Omental fat pad (tissue), 4 donors: Measurements from ENCODE around the gene ABHD12. TPM values are rescaled to one million over a fixed set of nuclear protein-coding genes. Genes with fewer than 3 reads are reported as not detected.
"Not testable (repeated sequence)": the region's sequence is repeated elsewhere in the genome, so short reads cannot be mapped to it uniquely, and the experiment has no call there.

Experiments
- ATAC-seq: fragments of 150-250 bp; one replicate; pipeline ENCODE4 v1.9.1; 2016; ENCODE audit warnings: mild to moderate bottlenecking, moderate library complexity; ENCODE audit not compliant: low FRiP score
- DNase-seq: peaks from one replicate; pipeline ENCODE4 v3.0.0-alpha.2; 2019; ENCODE audit warnings: low spot score
- CTCF ChIP-seq, 3 donors: fragments of 450-650 bp; IDR thresholded peaks; one replicate each; pipeline ENCODE4 v1.5.1; 2016 to 2017; ENCODE audit warnings: antibody characterized with exemption in 3 of 3, mild to moderate bottlenecking in 3 of 3, moderate library complexity in 2 of 3
- total RNA-seq, 4 donors: library from RNA; depleted of rRNA; stranded (reverse); fragments of >200 nt; gene quantifications; one replicate each; pipeline ENCODE4 v1.1.0, GENCODE V29; 2016

The ABHD12 gene
- total RNA-seq, 4 donors from 2014 or later = 30.3 to 46.3 (median 38.4) TPM

- ATAC-seq = no peak
- TF ChIP-seq CTCF (IDR thresholded peaks at IDR 0.05) = no peak
- DNase-seq = no peak
Measured at GRCh38 chr20:25341716-25342680, 48.6 kb downstream of the ABHD12 start.

DNA sequence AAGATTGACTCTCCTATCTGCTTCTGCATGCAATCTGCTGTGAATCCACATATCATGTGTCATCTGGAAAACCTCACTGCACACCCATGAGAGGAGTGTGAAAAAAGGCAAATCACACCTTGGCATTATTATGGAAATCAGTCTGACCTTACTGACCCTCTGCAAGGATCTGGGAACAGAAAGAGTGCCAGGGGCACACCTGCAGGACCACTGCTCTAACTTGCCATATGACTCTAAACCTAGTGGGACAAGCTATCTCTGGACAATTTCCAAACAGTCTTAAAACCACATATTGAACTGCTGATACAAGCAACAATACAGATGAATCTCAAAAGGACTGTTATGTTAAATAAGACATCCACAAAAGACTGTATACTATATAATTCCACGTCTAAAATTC, 50.3 kb downstream of the ABHD12 start:
- TF ChIP-seq CTCF (IDR thresholded peaks at IDR 0.05) = no peak
- DNase-seq (no peak), ATAC-seq (no peak)

DNA sequence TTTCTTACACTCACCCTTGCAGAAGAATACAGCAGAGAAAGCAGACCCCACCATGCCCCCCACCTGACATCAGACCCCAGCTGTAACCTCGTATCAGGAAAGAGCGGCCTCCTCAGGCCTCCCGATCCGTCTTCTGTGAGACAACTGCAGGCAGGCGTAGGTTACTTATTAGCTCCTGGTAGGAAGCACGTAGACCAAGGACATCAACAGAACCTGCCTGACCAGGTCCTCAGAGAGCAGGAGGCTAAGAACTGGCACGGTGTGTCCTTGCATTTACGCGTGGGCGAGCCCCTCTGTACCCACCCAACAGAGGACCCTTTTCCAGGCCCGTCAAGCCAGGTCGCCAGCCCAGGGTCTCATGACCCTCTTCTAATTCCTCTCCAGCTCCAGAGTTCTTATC, 51.0 kb downstream of the ABHD12 start:
- no peak for TF ChIP-seq CTCF (IDR thresholded peaks at IDR 0.05)
- no peak for ATAC-seq
- no peak for DNase-seq

GRCh38 chr20:25338112-25339023, 52.3 kb downstream of the ABHD12 start:
- no peak for TF ChIP-seq CTCF (IDR thresholded peaks at IDR 0.05)
- ATAC-seq = no peak
- no peak for DNase-seq

- no peak for TF ChIP-seq CTCF (IDR thresholded peaks at IDR 0.05)
- no peak for ATAC-seq
- no peak for DNase-seq
Measured at GRCh38 chr20:25336561-25337422, 53.8 kb downstream of the ABHD12 start.

GRCh38 chr20:25334972-25335371, 55.7 kb downstream of the ABHD12 start:
- not testable (repeated sequence) for DNase-seq, ATAC-seq
